Subcutaneous adipose tissue (tissue), 4 donors: Measurements from ENCODE around the gene CLIP4. TPM values are rescaled to one million over a fixed set of nuclear protein-coding genes. Genes with fewer than 3 reads are reported as not detected.

Experiments
- total RNA-seq, 4 donors: library from RNA; depleted of rRNA; stranded (reverse); fragments of >200 nt; gene quantifications; one replicate each; pipeline ENCODE4 v1.1.0, GENCODE V29; 2016
- TF ChIP-seq, protein P1 (sequence below): fragments of 450-650 bp; IDR thresholded peaks from one replicate; pipeline ENCODE4 v1.5.1; 2016; ENCODE audit warnings: low read depth, mild to moderate bottlenecking, control low read depth, antibody characterized with exemption, moderate library complexity

The CLIP4 gene
- total RNA-seq, 4 donors from 2014 or later = 59.3 to 103 (median 96.6) TPM

DNA sequence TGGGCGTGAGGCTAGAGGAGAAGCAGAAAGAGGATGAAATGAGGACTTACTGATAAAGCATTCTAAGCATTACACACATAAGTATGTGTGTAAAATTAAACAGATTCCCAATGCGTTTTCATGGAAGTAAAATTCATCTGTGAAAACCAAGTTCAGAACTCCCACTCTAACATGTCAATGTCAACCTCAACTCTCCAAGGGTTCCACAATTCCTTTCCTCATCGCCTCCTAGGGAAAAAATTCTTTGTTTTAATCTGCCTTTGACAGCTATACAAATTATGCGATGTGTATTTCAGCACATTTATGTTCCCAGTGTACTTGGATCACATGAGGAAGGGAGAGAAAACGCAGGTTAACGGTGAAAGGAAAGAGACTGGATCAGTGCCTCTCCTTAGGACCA lies 76.6 kb downstream of the CLIP4 start:
- TF ChIP-seq, protein P1, sequence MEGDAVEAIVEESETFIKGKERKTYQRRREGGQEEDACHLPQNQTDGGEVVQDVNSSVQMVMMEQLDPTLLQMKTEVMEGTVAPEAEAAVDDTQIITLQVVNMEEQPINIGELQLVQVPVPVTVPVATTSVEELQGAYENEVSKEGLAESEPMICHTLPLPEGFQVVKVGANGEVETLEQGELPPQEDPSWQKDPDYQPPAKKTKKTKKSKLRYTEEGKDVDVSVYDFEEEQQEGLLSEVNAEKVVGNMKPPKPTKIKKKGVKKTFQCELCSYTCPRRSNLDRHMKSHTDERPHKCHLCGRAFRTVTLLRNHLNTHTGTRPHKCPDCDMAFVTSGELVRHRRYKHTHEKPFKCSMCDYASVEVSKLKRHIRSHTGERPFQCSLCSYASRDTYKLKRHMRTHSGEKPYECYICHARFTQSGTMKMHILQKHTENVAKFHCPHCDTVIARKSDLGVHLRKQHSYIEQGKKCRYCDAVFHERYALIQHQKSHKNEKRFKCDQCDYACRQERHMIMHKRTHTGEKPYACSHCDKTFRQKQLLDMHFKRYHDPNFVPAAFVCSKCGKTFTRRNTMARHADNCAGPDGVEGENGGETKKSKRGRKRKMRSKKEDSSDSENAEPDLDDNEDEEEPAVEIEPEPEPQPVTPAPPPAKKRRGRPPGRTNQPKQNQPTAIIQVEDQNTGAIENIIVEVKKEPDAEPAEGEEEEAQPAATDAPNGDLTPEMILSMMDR = no peak

DNA sequence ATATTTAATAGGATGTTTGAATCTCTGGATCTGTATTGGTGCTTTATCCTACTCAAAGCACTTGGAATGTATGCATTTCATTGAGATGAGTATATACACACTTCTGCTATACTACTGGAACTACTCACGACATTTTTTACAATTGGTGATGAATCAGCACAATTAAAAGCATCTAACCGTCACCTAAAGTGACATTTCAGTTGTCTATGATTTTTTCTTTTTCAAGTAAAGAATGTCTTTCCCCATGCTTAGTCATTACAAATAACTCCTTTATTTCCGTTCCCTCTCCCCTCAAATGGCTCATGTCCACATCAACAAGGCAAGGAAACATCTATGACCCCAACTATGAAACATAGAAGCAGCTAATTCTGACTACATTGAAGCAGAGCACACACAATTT lies 77.3 kb downstream of the CLIP4 start:
- TF ChIP-seq, protein P1 = no peak

DNA sequence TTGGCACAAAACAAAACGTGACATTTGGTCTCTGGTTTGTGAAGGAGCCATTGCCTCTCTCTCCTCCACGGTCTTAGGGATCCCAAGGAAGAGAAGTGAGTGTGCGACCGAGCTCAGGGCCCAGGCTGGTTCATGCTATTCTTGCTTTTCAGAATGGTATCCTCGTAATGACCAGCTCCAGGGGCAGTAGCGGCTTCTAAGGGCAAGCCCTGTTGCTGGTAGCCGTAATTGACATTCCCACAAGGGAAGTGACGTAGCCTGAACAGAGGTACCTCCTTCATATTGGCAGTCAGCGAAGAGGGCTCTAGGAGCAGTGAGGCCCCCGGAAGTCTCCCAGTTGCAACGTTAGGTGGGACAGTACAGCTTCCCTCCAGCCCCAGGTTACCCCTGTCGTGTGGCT lies 77.9 kb downstream of the CLIP4 start:
- TF ChIP-seq, protein P1 = no peak

DNA sequence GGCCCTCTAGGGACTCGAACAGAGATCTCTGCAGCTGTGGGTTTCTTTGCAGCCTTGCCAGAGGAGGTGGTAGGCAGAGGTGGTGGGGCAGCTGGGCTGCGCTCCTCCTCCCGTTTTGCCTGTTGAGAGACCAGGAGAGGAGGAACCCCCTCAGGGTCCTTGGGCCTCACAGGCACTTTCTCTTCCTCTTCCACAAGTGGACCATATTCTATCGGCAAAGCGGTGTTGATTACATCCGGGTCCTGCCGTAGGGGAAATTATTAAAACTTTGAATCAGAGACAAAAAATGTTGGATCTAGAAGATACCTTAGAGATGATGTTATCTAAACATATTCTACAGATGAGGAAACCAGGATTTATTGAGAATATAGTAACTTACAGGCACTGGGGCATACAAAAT lies 78.5 kb downstream of the CLIP4 start:
- TF ChIP-seq, protein P1 = no peak

DNA sequence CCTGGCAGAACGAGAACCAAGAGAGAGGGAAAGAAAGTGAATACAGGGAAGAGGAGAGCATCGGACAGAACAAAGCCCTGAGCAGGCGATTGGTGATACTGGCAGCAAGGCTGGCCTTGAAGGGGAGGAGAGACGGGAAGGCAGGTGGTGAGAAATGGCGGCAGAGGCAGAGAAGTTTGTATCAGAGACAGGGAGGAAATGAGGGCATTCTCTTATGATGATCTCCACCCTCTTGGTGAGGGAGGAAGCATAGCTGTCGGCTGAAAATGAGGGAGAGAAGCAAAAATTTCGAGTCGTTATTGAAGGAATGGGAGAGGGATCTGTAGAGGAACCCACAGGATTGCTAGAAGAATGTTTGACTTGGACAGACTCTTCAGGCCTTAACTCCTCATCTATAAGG lies 80.6 kb downstream of the CLIP4 start:
- TF ChIP-seq, protein P1 = no peak

DNA sequence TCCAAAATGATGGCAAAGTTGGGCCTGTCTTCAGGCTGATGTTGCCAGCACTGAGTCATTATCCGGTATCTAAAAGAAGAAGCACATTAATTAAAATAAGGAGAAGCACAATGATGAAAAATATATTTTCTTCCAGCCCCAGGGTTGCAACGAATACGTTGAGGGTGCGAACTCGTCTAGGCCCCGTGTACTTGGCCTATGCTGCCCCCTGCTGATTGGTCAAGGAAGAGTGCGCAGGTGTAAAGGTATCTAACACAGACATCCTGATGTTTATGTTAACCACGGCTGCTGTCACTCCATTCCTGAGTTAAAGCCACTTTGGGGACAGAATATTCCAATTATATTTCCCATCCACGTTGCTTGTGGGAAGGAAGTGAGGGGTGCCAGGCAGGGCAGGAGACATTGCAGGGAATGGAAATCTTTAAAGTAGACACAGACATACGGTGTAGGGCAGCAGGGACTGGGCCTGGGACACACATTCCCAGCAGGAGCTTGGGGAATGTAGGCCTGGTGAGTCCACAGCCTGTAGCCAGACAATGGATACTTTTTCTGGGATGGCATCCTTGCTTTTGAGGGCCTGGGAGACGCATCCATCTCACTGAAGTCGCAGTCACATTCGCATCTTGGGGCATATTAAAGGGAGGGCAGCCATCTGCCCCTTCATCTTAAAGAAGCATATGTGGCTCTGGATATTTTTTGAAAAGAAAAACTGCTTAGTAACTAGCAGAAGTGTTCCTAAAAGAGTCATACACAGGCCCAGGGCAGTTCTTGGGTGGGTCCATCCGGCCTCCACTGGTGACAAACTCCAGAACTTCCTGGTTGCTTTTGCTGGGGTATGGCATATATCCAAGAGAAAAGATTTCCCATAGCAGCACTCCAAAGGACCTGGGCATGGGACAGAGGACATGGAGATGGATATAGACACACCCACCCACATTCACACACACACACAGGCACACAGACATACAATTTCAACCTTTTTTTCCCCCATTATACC lies 81.9 kb downstream of the CLIP4 start:
- TF ChIP-seq, protein P1 = no peak

DNA sequence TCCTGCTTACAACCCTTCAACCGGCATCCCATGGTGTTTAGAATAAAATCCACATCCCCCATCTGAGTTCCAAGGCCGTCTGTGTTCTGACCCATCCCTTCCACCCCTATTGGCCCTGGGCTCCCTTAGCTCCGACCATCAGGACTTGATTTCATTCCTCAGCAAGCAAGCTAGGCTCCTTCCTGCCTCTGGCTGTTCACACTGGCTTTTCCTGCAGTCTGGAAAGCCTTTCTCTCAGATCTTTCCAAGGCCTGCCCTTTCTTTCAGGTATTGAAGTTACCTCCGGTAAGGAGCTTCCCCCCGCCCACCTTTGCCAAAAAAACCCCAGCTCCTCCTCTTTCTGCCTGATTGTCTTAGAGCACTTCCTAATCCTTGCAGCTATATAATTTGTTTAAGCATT lies 86.8 kb downstream of the CLIP4 start:
- TF ChIP-seq, protein P1 = no peak
